LNCAP (cell line): Measurements from ENCODE around the gene C9orf50.

Source experiments
- TF ChIP-seq, protein P1 (sequence below): fragments of 450-650 bp; IDR thresholded peaks from 2 replicates; pipeline ENCODE4 v1.5.1; 2017; ENCODE audit warnings: mild to moderate bottlenecking

The C9orf50 gene

GRCh38 chr9:129562514-129562913 lies 58.4 kb downstream of the C9orf50 start:
- TF ChIP-seq, protein P1, sequence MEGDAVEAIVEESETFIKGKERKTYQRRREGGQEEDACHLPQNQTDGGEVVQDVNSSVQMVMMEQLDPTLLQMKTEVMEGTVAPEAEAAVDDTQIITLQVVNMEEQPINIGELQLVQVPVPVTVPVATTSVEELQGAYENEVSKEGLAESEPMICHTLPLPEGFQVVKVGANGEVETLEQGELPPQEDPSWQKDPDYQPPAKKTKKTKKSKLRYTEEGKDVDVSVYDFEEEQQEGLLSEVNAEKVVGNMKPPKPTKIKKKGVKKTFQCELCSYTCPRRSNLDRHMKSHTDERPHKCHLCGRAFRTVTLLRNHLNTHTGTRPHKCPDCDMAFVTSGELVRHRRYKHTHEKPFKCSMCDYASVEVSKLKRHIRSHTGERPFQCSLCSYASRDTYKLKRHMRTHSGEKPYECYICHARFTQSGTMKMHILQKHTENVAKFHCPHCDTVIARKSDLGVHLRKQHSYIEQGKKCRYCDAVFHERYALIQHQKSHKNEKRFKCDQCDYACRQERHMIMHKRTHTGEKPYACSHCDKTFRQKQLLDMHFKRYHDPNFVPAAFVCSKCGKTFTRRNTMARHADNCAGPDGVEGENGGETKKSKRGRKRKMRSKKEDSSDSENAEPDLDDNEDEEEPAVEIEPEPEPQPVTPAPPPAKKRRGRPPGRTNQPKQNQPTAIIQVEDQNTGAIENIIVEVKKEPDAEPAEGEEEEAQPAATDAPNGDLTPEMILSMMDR, result no peak
